Astrocyte of the spinal cord (primary cell): ENCODE measurements around the gene PLVAP.

ENCODE experiments used
- DNase-seq: peaks from one replicate; pipeline ENCODE4 v3.0.0; 2011; ENCODE audit warnings: low read depth, low spot score
- H3K4me3 ChIP-seq: 2 replicates; pipeline ENCODE4 v1.5.1; 2011; ENCODE audit warnings: low read depth, mild to moderate bottlenecking, low read length, moderate library complexity
- CTCF ChIP-seq: IDR thresholded peaks from 2 replicates; pipeline ENCODE4 v1.5.1; 2012; ENCODE audit warnings: low read depth, mild to moderate bottlenecking, low read length, inconsistent platforms
- in situ Hi-C: cut with HindIII; loops from 2 replicates; pipeline ENCODE4 v1.10.0; 2017; ENCODE audit warnings: low sequenced_read_pairs

PLVAP gene

DNA sequence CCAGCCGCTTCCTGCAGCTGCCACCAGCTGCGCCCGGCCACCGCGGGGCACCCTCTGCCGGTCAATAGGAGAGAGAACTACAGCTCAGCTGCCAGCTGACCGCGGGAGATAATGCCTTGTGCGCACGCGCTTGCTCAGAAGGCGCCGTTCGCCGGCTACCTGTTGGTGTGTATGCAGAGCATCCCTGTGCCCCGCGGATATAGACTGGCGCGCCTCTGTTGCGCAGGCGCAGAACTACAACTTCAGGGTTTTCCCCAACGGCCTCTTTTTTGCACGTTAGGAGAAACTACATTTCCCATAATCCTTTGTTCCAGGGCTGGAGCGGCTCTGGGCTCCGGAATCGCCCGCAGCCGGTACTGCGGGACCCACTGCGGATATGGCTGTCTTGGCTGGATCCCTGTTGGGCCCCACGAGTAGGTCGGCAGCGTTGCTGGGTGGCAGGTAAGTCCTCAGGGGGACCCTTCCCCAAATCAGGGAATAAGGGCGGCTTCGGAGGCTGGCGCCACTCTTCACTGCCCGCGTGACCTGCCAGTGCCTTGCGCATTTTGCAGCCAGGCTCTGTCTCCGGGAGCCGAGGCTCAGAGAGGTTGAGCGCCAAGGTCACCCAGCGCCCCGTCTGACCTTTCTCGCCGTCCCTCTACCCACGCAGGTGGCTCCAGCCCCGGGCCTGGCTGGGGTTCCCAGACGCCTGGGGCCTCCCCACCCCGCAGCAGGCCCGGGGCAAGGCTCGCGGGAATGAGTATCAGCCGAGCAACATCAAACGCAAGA lies 71.4 kb downstream of the PLVAP start, which contains the start of gene MRPL34:
Gene MRPL34, plus strand, starts transcription at position 356 of the 768 bp plus-strand sequence. Its CDS starts 21 bp downstream, at position 377.
- H3K4me3 ChIP-seq: peak within 1 kb of the TSS; percentile 63
- in situ Hi-C loops: no loop called here
- peak; percentile 78 for TF ChIP-seq CTCF
- DNase-seq: peak; percentile 99

- in situ Hi-C loops: no loop called here
- DNase-seq: no peak
- no peak for TF ChIP-seq CTCF
- H3K4me3 ChIP-seq: peak overlapping the region; percentile 63
Measured at GRCh38 chr19:17305216-17305516, 72.0 kb downstream of the PLVAP start.

DNA sequence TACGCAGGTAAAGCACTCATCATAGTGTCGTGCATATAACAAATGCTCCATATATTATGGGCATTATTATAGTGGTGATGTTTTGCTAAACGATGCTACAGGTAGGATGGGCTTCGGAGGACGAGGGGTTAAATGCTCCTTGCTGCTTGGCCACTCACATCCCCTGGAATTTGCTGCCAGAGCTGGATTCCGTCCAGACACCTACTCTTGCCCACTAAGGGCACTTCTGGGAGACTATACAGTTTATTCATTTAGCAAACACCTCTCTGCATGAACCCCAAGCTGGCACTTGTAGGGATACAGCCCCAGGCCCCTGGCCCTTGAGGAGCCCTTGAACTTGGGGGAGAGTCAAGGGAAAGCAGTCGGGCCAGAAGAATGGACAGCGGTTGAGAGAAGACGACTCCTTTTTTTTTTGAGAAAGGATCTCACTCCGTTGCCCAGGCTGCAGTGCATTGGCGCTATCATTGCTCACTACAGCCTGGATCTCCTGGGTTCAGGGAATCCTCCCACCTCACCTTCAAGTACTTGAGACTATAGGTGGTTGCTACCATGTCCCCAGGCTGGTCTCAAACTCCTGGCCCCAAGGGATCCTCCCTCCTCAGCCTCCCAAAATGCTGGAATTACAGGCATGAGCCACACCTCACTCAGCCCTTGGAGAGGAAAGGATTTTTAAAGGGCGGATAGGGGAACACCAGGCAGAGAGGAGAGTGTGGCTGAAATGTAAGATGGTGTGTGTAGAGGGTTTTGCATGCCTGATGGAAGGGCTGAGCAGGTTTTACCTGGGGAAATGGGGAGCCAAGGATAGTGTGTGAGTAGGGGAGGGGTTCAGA lies 72.5 kb downstream of the PLVAP start:
- in situ Hi-C loops: no loop called here
- DNase-seq: no peak
- no peak overlapping the region for H3K4me3 ChIP-seq
- TF ChIP-seq CTCF: no peak

GRCh38 chr19:17303940-17304267 lies 73.2 kb downstream of the PLVAP start:
- no peak for TF ChIP-seq CTCF
- in situ Hi-C loops: no loop called here
- DNase-seq: no peak
- H3K4me3 ChIP-seq: no peak overlapping the region

DNA sequence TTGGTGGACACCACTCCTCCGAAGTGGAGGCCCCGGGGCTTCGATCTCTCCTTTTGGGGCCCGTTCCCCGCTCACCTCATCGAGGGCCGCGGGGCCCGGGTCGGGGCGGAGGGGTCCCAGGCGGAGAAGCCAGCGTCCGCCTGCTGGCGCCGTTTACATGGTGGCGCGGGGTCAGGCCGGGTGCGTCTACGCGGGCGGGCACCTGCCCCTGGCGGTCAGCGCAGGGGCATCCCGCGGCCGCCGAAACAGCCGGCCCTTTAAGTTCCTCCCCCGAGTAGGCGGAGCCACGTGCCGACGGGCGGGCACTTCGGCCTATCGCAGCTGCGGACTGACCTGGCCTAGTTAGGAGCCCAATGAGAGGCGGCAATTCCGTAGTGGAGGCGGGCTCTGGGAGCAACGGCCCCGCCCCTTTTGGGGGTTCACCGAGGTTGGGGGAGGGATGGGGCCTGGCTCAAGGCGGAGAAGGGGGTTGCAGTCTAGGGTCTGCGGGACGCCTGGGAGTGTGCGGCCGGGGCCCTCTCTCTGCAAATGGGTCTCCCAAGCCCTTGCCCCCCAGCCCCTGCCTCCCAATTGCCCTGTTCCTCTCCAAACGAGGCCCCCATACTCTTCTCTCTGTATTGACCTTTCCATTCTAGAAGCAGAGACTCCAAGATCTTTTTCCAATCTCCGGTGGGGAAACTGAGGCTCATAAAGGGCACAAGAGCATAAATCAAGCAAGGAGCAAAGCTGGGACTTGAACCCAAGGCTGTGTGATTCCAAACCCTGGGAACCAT lies 73.8 kb downstream of the PLVAP start, which contains the start of gene ABHD8:
Gene ABHD8, minus strand, starts transcription at position 259 of the 773 bp plus-strand sequence. CDS start 1,809 bp downstream, outside the sequence.
- DNase-seq: peak; percentile 95
- peak within 1 kb of the TSS; percentile 69 for H3K4me3 ChIP-seq
- TF ChIP-seq CTCF: peak; percentile 37
- in situ Hi-C loops: no loop called here
